WTC11 (cell line): ENCODE data around the gene EIF3F.

Experiments used
- ESRRA ChIP-seq: sonication (generic); formaldehyde crosslinking; IDR thresholded peaks from 2 replicates; pipeline ENCODE4 v1.8.1; 2022; ENCODE audit warnings: mild to moderate bottlenecking, missing genetic modification reagents, borderline replicate concordance
- FOXP4 ChIP-seq: sonication (generic); formaldehyde crosslinking; IDR thresholded peaks from 2 replicates; pipeline ENCODE4 v1.8.0; 2022; ENCODE audit warnings: mild to moderate bottlenecking, missing genetic modification reagents
- GRHL2 ChIP-seq: fragments of 250-450 bp; sonication (Bioruptor Pico); IDR thresholded peaks from 2 replicates; pipeline ENCODE4 v1.8.0; 2022; ENCODE audit warnings: mild to moderate bottlenecking, moderate library complexity; ENCODE audit not compliant: insufficient replicate concordance, severe bottlenecking
- HMGXB4 ChIP-seq: sonication (generic); formaldehyde crosslinking; IDR thresholded peaks from 2 replicates; pipeline ENCODE4 v1.8.1; 2023; ENCODE audit warnings: mild to moderate bottlenecking, moderate library complexity, missing genetic modification reagents
- IRF2 ChIP-seq: sonication (generic); formaldehyde crosslinking; IDR thresholded peaks from 2 replicates; pipeline ENCODE4 v1.8.0; 2022; ENCODE audit warnings: low read depth, missing genetic modification reagents, borderline replicate concordance
- MYBL2 ChIP-seq: sonication (generic); formaldehyde crosslinking; IDR thresholded peaks from 2 replicates; pipeline ENCODE4 v1.8.1; 2023; ENCODE audit warnings: mild to moderate bottlenecking, moderate library complexity, missing genetic modification reagents
- NFATC4 ChIP-seq: fragments of 250-450 bp; sonication (Bioruptor Pico); IDR thresholded peaks from 2 replicates; pipeline ENCODE4 v1.9.0; 2021; ENCODE audit warnings: mild to moderate bottlenecking
- RELA ChIP-seq: sonication (generic); formaldehyde crosslinking; IDR thresholded peaks from 2 replicates; pipeline ENCODE4 v1.8.1; 2022; ENCODE audit warnings: missing genetic modification reagents, mild to moderate bottlenecking, borderline replicate concordance
- ZNF219 ChIP-seq: sonication (generic); formaldehyde crosslinking; IDR thresholded peaks from 2 replicates; pipeline ENCODE4 v1.8.0; 2023; ENCODE audit warnings: missing genetic modification reagents, mild to moderate bottlenecking, borderline replicate concordance
- ZNF317 ChIP-seq: sonication (generic); formaldehyde crosslinking; IDR thresholded peaks from 2 replicates; pipeline ENCODE4 v1.8.1; 2023; ENCODE audit warnings: low read depth, mild to moderate bottlenecking, moderate library complexity, missing genetic modification reagents, borderline replicate concordance
- TF ChIP-seq, protein P1 (sequence below): sonication (generic); formaldehyde crosslinking; IDR thresholded peaks from 2 replicates; pipeline ENCODE4 v1.8.1; 2022; ENCODE audit warnings: low read depth, missing genetic modification reagents, borderline replicate concordance
- TF ChIP-seq, protein P2 (sequence below): fragments of 200-600 bp; IDR thresholded peaks from 2 replicates; pipeline ENCODE4 v1.8.0; 2022; ENCODE audit warnings: antibody characterized with exemption
- TF ChIP-seq, protein P3 (sequence below): sonication (generic); formaldehyde crosslinking; IDR thresholded peaks from 2 replicates; pipeline ENCODE4 v1.8.1; 2023; ENCODE audit warnings: mild to moderate bottlenecking, missing genetic modification reagents
- TF ChIP-seq, protein P4 (sequence below): sonication (generic); formaldehyde crosslinking; IDR thresholded peaks from 2 replicates; pipeline ENCODE4 v1.8.1; 2022; ENCODE audit warnings: missing genetic modification reagents, borderline replicate concordance

DNA sequence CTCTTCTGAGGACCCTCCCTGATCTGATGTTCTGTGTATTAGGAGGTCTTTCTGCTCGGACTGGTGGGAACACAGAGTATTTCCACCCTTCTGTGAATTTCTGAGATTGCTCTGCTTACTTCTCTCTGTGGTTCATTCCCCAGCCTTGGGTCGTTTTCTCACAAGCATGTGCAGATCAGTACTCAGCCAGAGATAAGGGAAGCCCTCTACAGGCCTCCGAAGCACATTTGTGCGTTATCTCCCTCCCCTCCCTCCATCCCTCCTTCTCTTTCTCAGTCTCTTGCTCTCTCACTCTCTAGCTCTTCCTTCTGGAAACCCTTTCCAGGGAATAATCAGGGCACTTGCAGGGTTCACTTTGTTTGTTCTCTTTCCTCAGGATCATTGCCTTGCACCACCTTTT, 58.7 kb downstream of the EIF3F start:
- TF ChIP-seq, protein P1, sequence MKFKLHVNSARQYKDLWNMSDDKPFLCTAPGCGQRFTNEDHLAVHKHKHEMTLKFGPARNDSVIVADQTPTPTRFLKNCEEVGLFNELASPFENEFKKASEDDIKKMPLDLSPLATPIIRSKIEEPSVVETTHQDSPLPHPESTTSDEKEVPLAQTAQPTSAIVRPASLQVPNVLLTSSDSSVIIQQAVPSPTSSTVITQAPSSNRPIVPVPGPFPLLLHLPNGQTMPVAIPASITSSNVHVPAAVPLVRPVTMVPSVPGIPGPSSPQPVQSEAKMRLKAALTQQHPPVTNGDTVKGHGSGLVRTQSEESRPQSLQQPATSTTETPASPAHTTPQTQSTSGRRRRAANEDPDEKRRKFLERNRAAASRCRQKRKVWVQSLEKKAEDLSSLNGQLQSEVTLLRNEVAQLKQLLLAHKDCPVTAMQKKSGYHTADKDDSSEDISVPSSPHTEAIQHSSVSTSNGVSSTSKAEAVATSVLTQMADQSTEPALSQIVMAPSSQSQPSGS (CRISPR knock-in tag): no peak
- TF ChIP-seq, protein P2, sequence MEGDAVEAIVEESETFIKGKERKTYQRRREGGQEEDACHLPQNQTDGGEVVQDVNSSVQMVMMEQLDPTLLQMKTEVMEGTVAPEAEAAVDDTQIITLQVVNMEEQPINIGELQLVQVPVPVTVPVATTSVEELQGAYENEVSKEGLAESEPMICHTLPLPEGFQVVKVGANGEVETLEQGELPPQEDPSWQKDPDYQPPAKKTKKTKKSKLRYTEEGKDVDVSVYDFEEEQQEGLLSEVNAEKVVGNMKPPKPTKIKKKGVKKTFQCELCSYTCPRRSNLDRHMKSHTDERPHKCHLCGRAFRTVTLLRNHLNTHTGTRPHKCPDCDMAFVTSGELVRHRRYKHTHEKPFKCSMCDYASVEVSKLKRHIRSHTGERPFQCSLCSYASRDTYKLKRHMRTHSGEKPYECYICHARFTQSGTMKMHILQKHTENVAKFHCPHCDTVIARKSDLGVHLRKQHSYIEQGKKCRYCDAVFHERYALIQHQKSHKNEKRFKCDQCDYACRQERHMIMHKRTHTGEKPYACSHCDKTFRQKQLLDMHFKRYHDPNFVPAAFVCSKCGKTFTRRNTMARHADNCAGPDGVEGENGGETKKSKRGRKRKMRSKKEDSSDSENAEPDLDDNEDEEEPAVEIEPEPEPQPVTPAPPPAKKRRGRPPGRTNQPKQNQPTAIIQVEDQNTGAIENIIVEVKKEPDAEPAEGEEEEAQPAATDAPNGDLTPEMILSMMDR: no peak
- no peak for TF ChIP-seq IRF2 (CRISPR knock-in tag)
- TF ChIP-seq RELA (CRISPR knock-in tag): no peak
- TF ChIP-seq, protein P3, sequence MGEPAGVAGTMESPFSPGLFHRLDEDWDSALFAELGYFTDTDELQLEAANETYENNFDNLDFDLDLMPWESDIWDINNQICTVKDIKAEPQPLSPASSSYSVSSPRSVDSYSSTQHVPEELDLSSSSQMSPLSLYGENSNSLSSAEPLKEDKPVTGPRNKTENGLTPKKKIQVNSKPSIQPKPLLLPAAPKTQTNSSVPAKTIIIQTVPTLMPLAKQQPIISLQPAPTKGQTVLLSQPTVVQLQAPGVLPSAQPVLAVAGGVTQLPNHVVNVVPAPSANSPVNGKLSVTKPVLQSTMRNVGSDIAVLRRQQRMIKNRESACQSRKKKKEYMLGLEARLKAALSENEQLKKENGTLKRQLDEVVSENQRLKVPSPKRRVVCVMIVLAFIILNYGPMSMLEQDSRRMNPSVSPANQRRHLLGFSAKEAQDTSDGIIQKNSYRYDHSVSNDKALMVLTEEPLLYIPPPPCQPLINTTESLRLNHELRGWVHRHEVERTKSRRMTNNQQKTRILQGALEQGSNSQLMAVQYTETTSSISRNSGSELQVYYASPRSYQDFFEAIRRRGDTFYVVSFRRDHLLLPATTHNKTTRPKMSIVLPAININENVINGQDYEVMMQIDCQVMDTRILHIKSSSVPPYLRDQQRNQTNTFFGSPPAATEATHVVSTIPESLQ: no peak
- TF ChIP-seq HMGXB4 (CRISPR knock-in tag): no peak
- no peak for TF ChIP-seq ZNF317 (CRISPR knock-in tag)
- no peak for TF ChIP-seq MYBL2 (CRISPR knock-in tag)
- no peak for TF ChIP-seq NFATC4
- TF ChIP-seq FOXP4 (CRISPR knock-in tag): no peak
- TF ChIP-seq, protein P4, sequence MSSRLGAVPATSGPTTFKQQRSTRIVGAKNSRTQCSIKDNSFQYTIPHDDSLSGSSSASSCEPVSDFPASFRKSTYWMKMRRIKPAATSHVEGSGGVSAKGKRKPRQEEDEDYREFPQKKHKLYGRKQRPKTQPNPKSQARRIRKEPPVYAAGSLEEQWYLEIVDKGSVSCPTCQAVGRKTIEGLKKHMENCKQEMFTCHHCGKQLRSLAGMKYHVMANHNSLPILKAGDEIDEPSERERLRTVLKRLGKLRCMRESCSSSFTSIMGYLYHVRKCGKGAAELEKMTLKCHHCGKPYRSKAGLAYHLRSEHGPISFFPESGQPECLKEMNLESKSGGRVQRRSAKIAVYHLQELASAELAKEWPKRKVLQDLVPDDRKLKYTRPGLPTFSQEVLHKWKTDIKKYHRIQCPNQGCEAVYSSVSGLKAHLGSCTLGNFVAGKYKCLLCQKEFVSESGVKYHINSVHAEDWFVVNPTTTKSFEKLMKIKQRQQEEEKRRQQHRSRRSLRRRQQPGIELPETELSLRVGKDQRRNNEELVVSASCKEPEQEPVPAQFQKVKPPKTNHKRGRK (CRISPR knock-in tag): no peak
- no peak for TF ChIP-seq GRHL2 (CRISPR knock-in tag)
- no peak for TF ChIP-seq ZNF219 (CRISPR knock-in tag)
- no peak for TF ChIP-seq ESRRA (CRISPR knock-in tag)
